Measurements from ENCODE around the gene LAMB3. TPM values are rescaled to one million over a fixed set of nuclear protein-coding genes. Genes with fewer than 3 reads are reported as not detected.

Gene LAMB3
- total RNA-seq, 1 experiment from 2014 or later, result 90.0 TPM

DNA sequence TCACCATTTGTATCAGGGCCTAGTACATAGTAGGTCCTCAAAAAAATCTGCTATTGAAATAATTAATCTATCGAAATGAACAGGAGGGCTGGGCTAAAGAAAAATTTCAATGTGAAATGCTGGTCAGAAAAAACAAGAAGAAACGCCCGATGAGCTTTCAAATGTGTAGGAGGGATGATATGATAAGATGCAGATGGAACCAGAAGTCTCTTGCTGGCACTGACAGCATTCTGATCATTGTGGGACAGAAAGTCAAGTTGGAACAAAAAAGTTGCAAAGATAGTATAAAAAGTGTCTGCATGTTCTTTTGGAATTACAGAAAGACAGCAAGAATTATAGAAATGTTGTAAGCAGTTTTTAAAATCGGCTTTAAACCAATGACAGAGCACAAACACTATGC, 34.1 kb upstream of the LAMB3 start:
- no peaks in the 10 kb centered on the region for H4K20me1 ChIP-seq (ENCODE audit: insufficient read depth)
- no TSS peak for BruUV-seq (replicated peaks)

DNA sequence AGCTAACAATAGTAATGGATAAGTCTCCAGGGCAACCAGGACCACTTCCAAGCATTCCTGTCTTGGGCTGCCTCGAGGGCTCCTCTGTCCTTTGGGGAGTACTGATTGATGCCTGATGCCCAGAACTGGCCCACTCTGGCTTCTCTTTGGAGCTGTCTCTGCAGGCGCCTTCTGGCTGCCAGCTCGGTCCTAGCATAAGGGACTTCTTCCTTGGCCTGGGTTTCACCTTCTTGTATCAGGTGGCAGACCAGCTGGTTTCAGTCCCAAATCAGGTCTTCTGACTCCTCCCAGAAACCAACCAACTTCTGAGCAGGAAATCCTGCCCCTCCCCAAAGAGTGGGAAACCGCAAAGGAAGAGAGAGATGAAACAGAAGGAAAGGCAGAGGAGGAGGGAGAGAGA, 33.6 kb upstream of the LAMB3 start:
- Histone ChIP-seq H3F3A (ENCODE audit: insufficient read depth, low read depth) (no peaks in the 10 kb centered on the region), H3K9me3 (ENCODE audit: insufficient read depth, low read depth) (no peaks in the 10 kb centered on the region), H3K36me3 (ENCODE audit: low read depth) (no peaks in the 10 kb centered on the region), H4K20me1 (ENCODE audit: insufficient read depth) (no peaks in the 10 kb centered on the region), H2AFZ (no peak overlapping the region), H3K4me2 (no peak overlapping the region), H3K27me3 (ENCODE audit: insufficient read depth, low read depth) (no peaks in the 10 kb centered on the region), H3K4me3 (no peak overlapping the region), H3K9me2 (ENCODE audit: insufficient read depth) (no peaks in the 10 kb centered on the region), H3K79me2 (ENCODE audit: low read depth) (no peaks in the 10 kb centered on the region), H3K27ac (no peak overlapping the region), H3K4me1 (replicated peaks; ENCODE audit: insufficient read depth) (0 out of 2 replicates have a peak, but pooled peaks cover 4% of the 10 kb centered on the region)
- ChIA-PET CTCF (interaction anchor here (0.5 kb wide), 1 partner anchor 19 kb away, joined by 4 read pairs; no protein-coding TSS in a partner anchor), POLR2A (ENCODE audit: unreplicated experiment) (no interaction called here)
- intact Hi-C loops (cut with micrococcal nuclease; ENCODE audit: unreplicated experiment), result no loop called here
- no peak for TF ChIP-seq EZH2 (IDR thresholded peaks at IDR 0.05; ENCODE audit: low read depth)
- TF ChIP-seq, protein P1, sequence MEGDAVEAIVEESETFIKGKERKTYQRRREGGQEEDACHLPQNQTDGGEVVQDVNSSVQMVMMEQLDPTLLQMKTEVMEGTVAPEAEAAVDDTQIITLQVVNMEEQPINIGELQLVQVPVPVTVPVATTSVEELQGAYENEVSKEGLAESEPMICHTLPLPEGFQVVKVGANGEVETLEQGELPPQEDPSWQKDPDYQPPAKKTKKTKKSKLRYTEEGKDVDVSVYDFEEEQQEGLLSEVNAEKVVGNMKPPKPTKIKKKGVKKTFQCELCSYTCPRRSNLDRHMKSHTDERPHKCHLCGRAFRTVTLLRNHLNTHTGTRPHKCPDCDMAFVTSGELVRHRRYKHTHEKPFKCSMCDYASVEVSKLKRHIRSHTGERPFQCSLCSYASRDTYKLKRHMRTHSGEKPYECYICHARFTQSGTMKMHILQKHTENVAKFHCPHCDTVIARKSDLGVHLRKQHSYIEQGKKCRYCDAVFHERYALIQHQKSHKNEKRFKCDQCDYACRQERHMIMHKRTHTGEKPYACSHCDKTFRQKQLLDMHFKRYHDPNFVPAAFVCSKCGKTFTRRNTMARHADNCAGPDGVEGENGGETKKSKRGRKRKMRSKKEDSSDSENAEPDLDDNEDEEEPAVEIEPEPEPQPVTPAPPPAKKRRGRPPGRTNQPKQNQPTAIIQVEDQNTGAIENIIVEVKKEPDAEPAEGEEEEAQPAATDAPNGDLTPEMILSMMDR (conservative IDR thresholded peaks at IDR 0.05), result no peak
- BruUV-seq (replicated peaks), result no TSS peak
- no peak for DNase-seq

More for the DNA sequence above, 34.1 kb upstream of the LAMB3 start:
- TF ChIP-seq, protein P1 (conservative IDR thresholded peaks at IDR 0.05), result no peak
- Histone ChIP-seq H3K4me1 (replicated peaks; ENCODE audit: insufficient read depth) (0 out of 2 replicates have a peak, but pooled peaks cover 4% of the 10 kb centered on the region), H3K79me2 (ENCODE audit: low read depth) (no peaks in the 10 kb centered on the region), H3K4me2 (no peak overlapping the region), H3F3A (ENCODE audit: insufficient read depth, low read depth) (no peaks in the 10 kb centered on the region), H3K36me3 (ENCODE audit: low read depth) (no peaks in the 10 kb centered on the region), H3K27me3 (ENCODE audit: insufficient read depth, low read depth) (no peaks in the 10 kb centered on the region), H3K27ac (no peak overlapping the region), H2AFZ (no peak overlapping the region), H3K4me3 (no peak overlapping the region), H3K9me3 (ENCODE audit: insufficient read depth, low read depth) (no peaks in the 10 kb centered on the region), H3K9me2 (ENCODE audit: insufficient read depth) (no peaks in the 10 kb centered on the region)
- ChIA-PET CTCF (interaction anchor here (0.5 kb wide), 1 partner anchor 19 kb away, joined by 4 read pairs; no protein-coding TSS in a partner anchor), POLR2A (ENCODE audit: unreplicated experiment) (no interaction called here)
- intact Hi-C loops (cut with micrococcal nuclease; ENCODE audit: unreplicated experiment), result no loop called here
- no peak for DNase-seq

DNA sequence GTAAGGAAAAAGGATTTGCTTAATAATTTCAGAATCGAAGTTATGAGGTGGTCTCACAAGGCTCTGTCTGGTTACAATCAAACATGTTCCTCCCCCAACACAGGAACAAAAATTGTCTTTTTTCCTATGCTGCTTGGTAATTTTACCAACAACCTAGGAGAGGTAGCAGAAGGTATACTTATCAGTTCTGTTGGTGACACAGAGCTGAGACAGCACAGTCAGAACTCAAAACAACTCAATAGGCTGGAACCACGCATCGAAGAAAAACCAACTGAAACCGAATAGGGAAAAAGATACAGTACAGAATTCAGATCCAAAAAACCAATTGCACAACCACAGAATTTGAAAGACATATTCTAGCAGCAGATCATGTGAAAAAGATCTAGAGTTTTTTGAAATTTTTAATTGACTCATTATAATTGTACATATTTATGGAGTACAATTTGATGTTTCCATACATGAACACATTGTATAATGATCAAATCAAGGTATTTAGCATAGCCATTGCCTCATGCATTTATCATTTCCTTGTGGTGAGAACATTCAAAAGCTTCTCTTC, 26.8 kb upstream of the LAMB3 start:
- Histone ChIP-seq H3K9me3 (ENCODE audit: insufficient read depth, low read depth) (no peaks in the 10 kb centered on the region), H3K27ac (no peak overlapping the region), H3K27me3 (ENCODE audit: insufficient read depth, low read depth) (no peaks in the 10 kb centered on the region), H3F3A (ENCODE audit: insufficient read depth, low read depth) (peaks cover 4% of the 10 kb centered on the region; the same call in 1 of the 2 replicates), H3K79me2 (ENCODE audit: low read depth) (no peaks in the 10 kb centered on the region), H3K4me3 (no peak overlapping the region), H3K9me2 (ENCODE audit: insufficient read depth) (no peaks in the 10 kb centered on the region), H3K4me2 (no peak overlapping the region), H4K20me1 (ENCODE audit: insufficient read depth) (no peaks in the 10 kb centered on the region), H3K36me3 (ENCODE audit: low read depth) (no peaks in the 10 kb centered on the region), H2AFZ (no peak overlapping the region), H3K4me1 (replicated peaks; ENCODE audit: insufficient read depth) (peaks cover 17% of the 10 kb centered on the region)
- intact Hi-C loops (cut with micrococcal nuclease; ENCODE audit: unreplicated experiment), result no loop called here
- BruUV-seq (replicated peaks), result no TSS peak
- ChIA-PET POLR2A (ENCODE audit: unreplicated experiment) (no interaction called here), CTCF (no interaction called here)
- DNase-seq, result no peak
- no peak for TF ChIP-seq EZH2 (IDR thresholded peaks at IDR 0.05; ENCODE audit: low read depth)
- TF ChIP-seq, protein P1 (conservative IDR thresholded peaks at IDR 0.05), result no peak

All from PC-9 (cell line).